HCT116 (cell line): Measurements from ENCODE around the gene ZBTB34. TPM values are rescaled to one million over a fixed set of nuclear protein-coding genes. Genes with fewer than 3 reads are reported as not detected.

ENCODE experiments used
- ATAC-seq: fragments of 200-7000 bp; cut with Tn5 transposase; 2 replicates; pipeline ENCODE4 v1.9.1; 2020; ENCODE audit warnings: mild to moderate bottlenecking, moderate library complexity
- BruUV-seq: library from RNA; stranded (reverse); fragments of 400-500 nt; replicated peaks from 2 replicates; lab custom pipeline; 2021; lab: Mats Ljungman, UMichigan
- CTCF ChIA-PET: fragments of 300-600 bp; sonication (Branson Sonifier 250); formaldehyde crosslinking; loops from one replicate; lab custom pipeline; 2021; ENCODE audit warnings: antibody characterized with exemption; lab: Charles Lee
- POLR2A ChIA-PET: fragments of 300-600, 350-600 bp; sonication (Branson Sonifier 250); formaldehyde crosslinking; loops from one replicate; lab custom pipeline; 2021; ENCODE audit warnings: antibody characterized with exemption; lab: Charles Lee
- RAD21 ChIA-PET, 2 experiments: fragments of 300-600 bp; sonication (Branson Sonifier 250); formaldehyde crosslinking; loops; one replicate each; lab custom pipeline; 2023; ENCODE audit warnings: low total read pairs in 2 of 2; ENCODE audit not compliant: uncharacterized antibody in 2 of 2, unreplicated experiment in 2 of 2, low non-redundant PET in 1 of 2; lab: Charles Lee
- DNase-seq: peaks from one replicate; pipeline ENCODE4 v3.0.0-alpha.2; 2010; ENCODE audit warnings: low read depth, low spot score
- H2AFZ ChIP-seq: fragments of 200-600 bp; shearing (Covaris generic), sonication (generic); 2 replicates; pipeline ENCODE4 v1.6.1; 2017; ENCODE audit warnings: low read depth, mixed run types, mixed read lengths, antibody characterized with exemption, low read length; ENCODE audit not compliant: poor library complexity, severe bottlenecking
- H3K27ac ChIP-seq: 2 replicates; pipeline ENCODE4 v1.5.1; 2012; ENCODE audit warnings: low read depth, low read length
- H3K27me3 ChIP-seq: fragments of 200-600 bp; sonication (generic); 2 replicates; pipeline ENCODE4 v1.6.1; 2016; ENCODE audit warnings: mixed run types, low read length, mixed read lengths; ENCODE audit not compliant: insufficient read depth
- H3K36me3 ChIP-seq, 2 experiments: fragments of 200-500 bp in 1 of 2; fragments of 200-600 bp in 1 of 2; sonication (Bioruptor generic) in 1 of 2; sonication (generic) in 1 of 2; 2 replicates each; pipeline versions ENCODE4 v1.5.1 to v1.6.1; 2014 to 2016; ENCODE audit warnings: low read length in 2 of 2, inconsistent platforms in 1 of 2, mixed read lengths in 1 of 2, mixed run types in 1 of 2; ENCODE audit not compliant: insufficient read depth in 2 of 2, control insufficient read depth in 1 of 2
- H3K4me1 ChIP-seq, 2 experiments: fragments of 200-600 bp in 1 of 2; sonication (generic) in 1 of 2; 2 replicates each; pipeline versions ENCODE4 v1.5.1 to v1.6.1; 2012 to 2017; ENCODE audit warnings: low read length in 2 of 2, inconsistent platforms in 1 of 2, mild to moderate bottlenecking in 1 of 2, mixed read lengths in 1 of 2, mixed run types in 1 of 2, moderate library complexity in 1 of 2; ENCODE audit not compliant: insufficient read depth in 2 of 2, control insufficient read depth in 1 of 2
- H3K4me2 ChIP-seq: fragments of 200-600 bp; sonication (generic); 2 replicates; pipeline ENCODE4 v1.6.1; 2017; ENCODE audit warnings: mixed run types, low read length, mixed read lengths
- H3K4me3 ChIP-seq, 2 experiments: fragments of 200-600 bp in 1 of 2; sonication (generic) in 1 of 2; replicated peaks in 1 of 2; 2 replicates each; pipeline ENCODE4 v1.5.1; 2011 to 2016; ENCODE audit warnings: low read length in 2 of 2, control low read depth in 1 of 2, low read depth in 1 of 2, mild to moderate bottlenecking in 1 of 2, mixed read lengths in 1 of 2, mixed run types in 1 of 2
- H3K79me2 ChIP-seq: fragments of 200-600 bp; sonication (generic); 2 replicates; pipeline ENCODE4 v1.6.1; 2017; ENCODE audit warnings: mild to moderate bottlenecking, mixed run types, low read length, moderate library complexity, mixed read lengths; ENCODE audit not compliant: insufficient read depth
- H3K9ac ChIP-seq: fragments of 200-600 bp; sonication (generic); 2 replicates; pipeline ENCODE4 v1.6.1; 2016; ENCODE audit warnings: low read length, mixed read lengths
- H3K9me2 ChIP-seq: fragments of 200-600 bp; sonication (generic), shearing (Covaris generic); 2 replicates; pipeline ENCODE4 v1.6.1; 2017; ENCODE audit warnings: mixed run types, mild to moderate bottlenecking, moderate library complexity; ENCODE audit not compliant: insufficient read depth
- H3K9me3 ChIP-seq, 2 experiments: fragments of 200-500 bp in 1 of 2; fragments of 200-600 bp in 1 of 2; sonication (Bioruptor generic) in 1 of 2; sonication (generic) in 1 of 2; 2 replicates each; pipeline ENCODE4 v1.6.1; 2014 to 2017; ENCODE audit warnings: low read length in 2 of 2, mixed read lengths in 2 of 2, inconsistent platforms in 1 of 2, low read depth in 1 of 2, mild to moderate bottlenecking in 1 of 2, mixed run types in 1 of 2, moderate library complexity in 1 of 2; ENCODE audit not compliant: control insufficient read depth in 1 of 2, insufficient read depth in 1 of 2
- H4K20me1 ChIP-seq: fragments of 200-600 bp; sonication (generic), shearing (Covaris generic); 2 replicates; pipeline ENCODE4 v1.6.1; 2017; ENCODE audit warnings: mixed run types, mild to moderate bottlenecking, moderate library complexity; ENCODE audit not compliant: insufficient read depth
- ATF3 ChIP-seq: IDR thresholded peaks from 2 replicates; pipeline ENCODE4 v1.6.1; 2012
- CEBPB ChIP-seq: IDR thresholded peaks from 2 replicates; pipeline ENCODE4 v1.6.1; 2012; ENCODE audit warnings: low read depth
- CTCF ChIP-seq, 3 experiments: fragments of 200-600 bp in 1 of 3; sonication (generic) in 1 of 3; IDR thresholded peaks in 2 of 3; conservative IDR thresholded peaks in 1 of 3; 2 replicates each; pipeline ENCODE4 v1.5.1; 2012 to 2017; ENCODE audit warnings: low read depth in 2 of 3, low read length in 2 of 3, antibody characterized with exemption in 1 of 3, borderline replicate concordance in 1 of 3, control low read depth in 1 of 3, mild to moderate bottlenecking in 1 of 3, mixed read lengths in 1 of 3, mixed run types in 1 of 3, moderate library complexity in 1 of 3; ENCODE audit not compliant: insufficient read depth in 1 of 3
- ELF1 ChIP-seq: IDR thresholded peaks from 2 replicates; pipeline ENCODE4 v1.6.1; 2012; ENCODE audit warnings: low read depth, borderline replicate concordance
- EZH2 ChIP-seq: fragments of 200-600 bp; sonication (generic); IDR thresholded peaks from 2 replicates; pipeline ENCODE4 v1.6.1; 2017; ENCODE audit warnings: antibody characterized with exemption, mixed run types
- FOSL1 ChIP-seq: IDR thresholded peaks from 2 replicates; pipeline ENCODE4 v1.6.1; 2012; ENCODE audit warnings: low read depth
- JUND ChIP-seq: IDR thresholded peaks from 2 replicates; pipeline ENCODE4 v1.6.1; 2012
- MAX ChIP-seq: IDR thresholded peaks from 2 replicates; pipeline ENCODE4 v1.6.1; 2012
- POLR2A ChIP-seq: IDR thresholded peaks from 2 replicates; pipeline ENCODE4 v1.7.0; 2011; ENCODE audit warnings: borderline replicate concordance; ENCODE audit not compliant: insufficient read depth, insufficient read length; ENCODE audit errors: extremely low read depth
- POLR2AphosphoS5 ChIP-seq: IDR thresholded peaks from 2 replicates; pipeline ENCODE4 v1.6.1; 2011; ENCODE audit warnings: mild to moderate bottlenecking, low read depth, low read length, moderate library complexity
- REST ChIP-seq: IDR thresholded peaks from 2 replicates; pipeline ENCODE4 v1.6.1; 2012; ENCODE audit warnings: low read depth
- SRF ChIP-seq: IDR thresholded peaks from 2 replicates; pipeline ENCODE4 v1.6.1; 2012; ENCODE audit warnings: low read depth
- TCF7L2 ChIP-seq: IDR thresholded peaks from 2 replicates; pipeline ENCODE4 v1.7.0; 2011; ENCODE audit warnings: borderline replicate concordance, inconsistent platforms; ENCODE audit not compliant: insufficient read depth, insufficient read length; ENCODE audit errors: extremely low read depth
- ZFX ChIP-seq: fragments of 450-650 bp; IDR thresholded peaks from 2 replicates; pipeline ENCODE4 v1.6.1; 2017
- ZNF274 ChIP-seq: fragments of 200-500 bp; sonication (Bioruptor generic); IDR thresholded peaks from 2 replicates; pipeline ENCODE4 v1.6.1; 2014; ENCODE audit warnings: mild to moderate bottlenecking, low read depth, low read length, inconsistent platforms
- intact Hi-C: fragments of 100-400 bp; cut with micrococcal nuclease; formaldehyde crosslinking; loops from 2 replicates; pipeline ENCODE4 v1.10.0; 2022
- total RNA-seq: library from RNA; stranded (reverse); gene quantifications from one replicate; pipeline ENCODE4 v1.2.1, GENCODE V29; 2021; ENCODE audit not compliant: unreplicated experiment

The ZBTB34 gene
- total RNA-seq, 1 experiment from 2014 or later = 5.6 TPM

GRCh38 chr9:126894052-126894603, 33.7 kb downstream of the ZBTB34 start:
- ChIA-PET RAD21 (no interaction called here), POLR2A (no interaction called here), CTCF (interaction anchor here (1.0 to 1.1 kb wide), 2 partner anchors 20 to 311 kb away, joined by 3 to 5 read pairs; partner anchors contain the start of gene RALGPS1)
- Histone ChIP-seq H3K4me3 (no peak overlapping the region), H3K4me2 (no peak overlapping the region), H3K36me3 (no peaks in the 10 kb centered on the region), H4K20me1 (no peaks in the 10 kb centered on the region), H3K27ac (no peak overlapping the region), H3K4me1 (peaks cover 0 to 5% of the 10 kb centered on the region in 2 experiments; a peak in 1 of 4 replicates), H3K9ac (no peak overlapping the region), H3K9me3 (no peaks in the 10 kb centered on the region), H3K27me3 (no peaks in the 10 kb centered on the region), H2AFZ (no peak overlapping the region), H3K9me2 (no peaks in the 10 kb centered on the region), H3K79me2 (no peaks in the 10 kb centered on the region)
- ATAC-seq = no peak
- TF ChIP-seq SRF (no peak), ZNF274 (no peak), REST (no peak), CEBPB (no peak), ZFX (no peak), MAX (no peak), TCF7L2 (no peak), POLR2A (no peak), EZH2 (no peak), FOSL1 (no peak), JUND (no peak), ELF1 (no peak), CTCF (IDR thresholded peaks at IDR 0.05 in 2 of 3, conservative IDR thresholded peaks at IDR 0.05 in 1 of 3; ENCODE audit: borderline replicate concordance in 1 of 3, insufficient read depth in 1 of 3, low read depth in 2 of 3, low read length in 2 of 3) (no peak), ATF3 (no peak), POLR2AphosphoS5 (no peak)
- no TSS peak for BruUV-seq
- intact Hi-C loops = no loop called here
- DNase-seq = no peak
